HuH-7 (cell line): ENCODE measurements around the gene PRKCH.
"Not testable (repeated sequence)": the region's sequence is repeated elsewhere in the genome, so short reads cannot be mapped to it uniquely, and the experiment has no call there.

Source experiments
- DNase-seq: peaks from one replicate; pipeline ENCODE4 v3.0.0; 2011; ENCODE audit warnings: low spot score

Gene PRKCH

DNA sequence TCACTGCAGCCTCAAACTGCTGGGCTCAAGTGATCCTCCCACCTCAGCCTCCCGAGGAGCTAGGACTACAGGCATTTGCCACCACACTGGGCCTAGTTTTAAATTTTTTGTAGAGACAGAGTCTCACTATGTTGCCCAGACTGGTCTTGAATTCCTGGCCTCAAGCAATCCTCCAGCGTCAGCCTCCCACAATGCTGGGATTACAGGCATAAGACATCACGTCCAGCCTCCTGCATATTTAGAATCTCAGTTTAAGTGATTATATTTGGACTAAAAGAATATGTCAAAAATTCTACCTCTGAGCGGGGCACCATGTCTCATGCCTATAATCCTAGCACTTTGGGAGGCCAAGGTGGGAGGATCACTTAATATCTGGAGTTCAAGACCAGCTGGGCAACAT, 12.7 kb upstream of the PRKCH start:
- not testable (repeated sequence) for DNase-seq

DNA sequence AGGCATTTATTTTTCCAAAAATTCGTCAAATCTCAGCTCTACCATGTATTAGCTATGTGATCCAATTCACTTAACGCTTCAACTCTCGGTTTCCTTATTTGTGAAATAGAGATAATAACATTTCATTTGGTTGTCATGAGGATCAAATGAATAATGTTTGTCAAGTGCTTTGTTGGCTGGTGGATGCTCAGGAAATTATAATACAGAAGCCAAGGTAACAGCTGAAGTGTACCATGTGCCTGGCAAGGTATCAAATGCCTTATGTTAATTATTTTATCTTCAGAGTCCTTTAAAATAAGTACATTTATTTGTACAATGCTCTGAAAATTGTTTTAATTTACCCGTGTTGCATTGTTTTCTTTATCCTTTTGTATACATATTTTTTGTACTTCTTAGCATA, 6.1 kb upstream of the PRKCH start:
- no peak for DNase-seq

DNA sequence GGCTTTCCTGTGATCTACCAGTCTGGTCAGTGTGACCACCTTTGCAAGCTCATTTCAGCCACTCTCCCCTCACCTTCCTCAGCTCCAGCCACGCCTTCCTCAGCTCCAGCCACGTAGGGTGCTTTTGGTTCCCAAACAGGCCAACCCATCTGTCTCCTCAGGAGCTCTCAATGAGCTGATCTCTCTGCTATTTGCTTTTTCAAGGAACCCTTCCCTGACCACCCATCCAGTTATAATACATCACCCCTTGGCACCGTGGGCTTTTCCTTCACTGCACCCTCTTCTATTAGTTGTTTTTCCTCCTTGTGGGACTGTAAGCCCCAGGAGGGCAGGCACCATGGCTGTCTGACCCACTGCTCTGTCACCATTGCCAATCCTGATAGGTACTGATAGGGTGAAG, 2.3 kb upstream of the PRKCH start:
- DNase-seq = no peak

DNA sequence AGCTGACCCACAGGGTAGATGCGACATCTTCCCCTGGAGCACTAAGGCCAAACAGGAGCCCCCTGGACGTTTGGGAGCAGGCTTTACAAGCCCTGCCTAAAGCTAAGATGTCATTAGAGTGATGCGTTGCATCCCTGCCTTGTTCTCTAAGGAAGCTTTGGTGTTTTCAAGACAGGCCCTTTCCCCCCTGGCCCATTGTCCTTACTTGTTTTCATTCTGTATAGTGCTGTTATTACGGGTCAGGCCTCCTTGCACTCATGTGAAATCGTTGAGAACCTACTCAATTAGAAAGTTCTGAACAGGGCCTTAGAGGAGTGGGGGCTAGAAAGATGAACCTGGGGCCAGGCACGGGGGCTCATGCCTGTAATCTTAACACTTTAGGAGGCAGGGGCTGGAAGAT, 1.7 kb upstream of the PRKCH start:
- no peak for DNase-seq

DNA sequence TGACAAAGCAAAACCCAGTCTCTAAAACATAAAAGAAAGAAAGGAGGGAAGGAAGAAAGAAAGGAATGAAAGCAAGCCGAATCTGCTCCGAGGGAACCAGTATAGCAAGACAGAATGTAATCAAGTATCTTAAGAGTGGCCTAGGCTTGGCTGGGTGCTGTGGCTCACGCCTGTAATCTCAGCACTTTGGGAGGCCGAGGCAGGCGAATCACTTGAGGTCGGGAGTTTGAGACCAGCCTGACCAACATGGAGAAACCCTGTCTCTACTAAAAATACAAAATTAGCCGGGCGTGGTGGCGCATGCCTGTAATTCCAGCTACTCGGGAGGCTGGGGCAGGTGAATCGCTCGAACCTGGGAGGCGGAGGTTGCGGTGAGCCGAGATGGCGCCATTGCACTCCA, 1.2 kb upstream of the PRKCH start:
- not testable (repeated sequence) for DNase-seq

DNA sequence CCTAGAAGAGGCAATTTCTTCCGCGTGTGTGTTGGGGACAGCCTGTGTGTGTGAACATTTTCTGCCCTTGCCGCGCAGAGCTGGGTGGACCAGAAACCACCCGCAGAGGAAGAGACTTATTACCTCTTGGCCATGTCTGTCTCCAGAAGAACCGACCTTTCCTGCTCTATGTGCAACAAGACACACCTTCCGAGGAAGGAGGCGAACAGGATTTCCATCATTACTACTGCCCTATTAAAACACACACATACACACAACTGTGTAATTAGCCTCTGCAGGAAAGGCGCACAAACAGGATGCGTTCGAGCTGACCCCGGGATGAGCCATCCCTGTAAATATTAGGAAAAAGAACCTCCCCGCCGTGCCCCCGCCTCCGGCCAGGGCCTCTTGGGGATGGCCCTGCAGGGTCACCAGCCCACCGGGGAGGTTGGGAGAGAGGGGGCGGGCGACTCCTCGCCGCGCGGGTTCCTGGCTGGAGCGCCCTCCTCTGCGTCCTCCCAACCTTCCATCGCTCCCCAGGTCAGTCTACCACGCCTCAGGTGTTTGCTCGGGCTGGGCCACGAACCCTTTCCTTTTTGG, 484 bp upstream of the PRKCH start:
- no peak for DNase-seq

DNA sequence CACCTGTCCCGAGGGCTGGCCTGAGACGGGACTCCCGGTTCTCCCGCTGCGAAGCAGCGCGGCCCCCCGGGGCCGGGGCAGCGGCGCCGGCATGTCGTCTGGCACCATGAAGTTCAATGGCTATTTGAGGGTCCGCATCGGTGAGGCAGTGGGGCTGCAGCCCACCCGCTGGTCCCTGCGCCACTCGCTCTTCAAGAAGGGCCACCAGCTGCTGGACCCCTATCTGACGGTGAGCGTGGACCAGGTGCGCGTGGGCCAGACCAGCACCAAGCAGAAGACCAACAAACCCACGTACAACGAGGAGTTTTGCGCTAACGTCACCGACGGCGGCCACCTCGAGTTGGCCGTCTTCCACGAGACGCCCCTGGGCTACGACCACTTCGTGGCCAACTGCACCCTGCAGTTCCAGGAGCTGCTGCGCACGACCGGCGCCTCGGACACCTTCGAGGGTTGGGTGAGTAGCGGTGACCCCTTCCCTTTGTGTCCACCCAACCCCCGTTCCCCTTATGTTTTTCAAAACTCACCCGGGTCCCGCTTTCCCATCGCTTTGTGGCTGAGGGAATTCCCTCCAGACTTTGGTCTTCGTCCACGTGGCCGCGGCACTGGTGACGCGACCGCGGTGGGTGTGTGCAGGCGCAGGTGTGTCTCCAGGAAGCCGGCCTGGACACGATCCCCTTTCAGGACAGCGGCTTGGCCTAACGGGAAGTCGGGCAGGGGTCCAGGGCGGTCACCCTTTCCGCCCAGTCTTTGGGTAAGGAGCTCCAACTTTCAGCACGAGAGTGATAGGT, 826 bp downstream of the PRKCH start:
- no peak for DNase-seq

DNA sequence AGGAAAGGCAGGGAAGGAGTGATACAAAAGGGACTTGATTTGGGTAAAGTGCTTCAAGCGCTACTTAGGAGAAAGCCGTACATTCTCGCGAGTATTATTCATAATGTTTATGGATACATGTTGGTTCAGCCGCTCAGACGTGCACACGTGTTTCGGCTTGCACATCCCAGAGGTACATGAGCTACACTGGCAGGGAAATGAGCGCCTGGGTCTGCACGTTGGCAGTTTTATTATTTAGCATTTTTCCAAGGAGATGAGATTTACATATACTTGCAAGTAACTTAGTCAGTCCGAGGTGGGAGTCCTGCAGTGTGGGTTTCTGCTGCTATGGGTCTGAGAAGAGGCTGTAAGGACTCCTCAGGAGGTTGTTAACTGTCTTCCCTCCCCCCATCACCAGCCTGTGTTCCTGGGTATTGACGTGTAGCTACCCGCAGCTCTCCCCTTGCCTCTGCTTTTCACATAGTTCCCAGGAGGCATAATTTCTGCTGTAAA, 1.5 kb downstream of the PRKCH start:
- no peak for DNase-seq

DNA sequence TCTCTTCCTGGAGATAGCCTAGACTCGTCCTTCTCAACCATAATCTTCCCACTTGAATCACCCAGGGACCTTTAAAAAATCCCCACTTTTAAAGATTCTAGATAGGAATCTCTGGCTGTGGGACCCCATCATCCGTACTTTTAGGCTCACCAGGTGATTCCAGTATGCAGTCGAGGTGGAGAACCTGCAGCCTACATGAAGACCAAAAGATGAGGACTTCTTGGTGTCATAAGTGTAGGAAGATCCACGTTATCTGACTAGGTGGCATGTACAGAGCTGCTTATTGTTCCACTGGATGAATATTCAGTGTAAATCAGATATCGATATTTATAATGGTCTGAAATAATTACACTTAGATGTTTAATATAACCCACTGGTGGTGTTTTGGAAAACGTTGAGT, 2.6 kb downstream of the PRKCH start:
- DNase-seq = no peak

DNA sequence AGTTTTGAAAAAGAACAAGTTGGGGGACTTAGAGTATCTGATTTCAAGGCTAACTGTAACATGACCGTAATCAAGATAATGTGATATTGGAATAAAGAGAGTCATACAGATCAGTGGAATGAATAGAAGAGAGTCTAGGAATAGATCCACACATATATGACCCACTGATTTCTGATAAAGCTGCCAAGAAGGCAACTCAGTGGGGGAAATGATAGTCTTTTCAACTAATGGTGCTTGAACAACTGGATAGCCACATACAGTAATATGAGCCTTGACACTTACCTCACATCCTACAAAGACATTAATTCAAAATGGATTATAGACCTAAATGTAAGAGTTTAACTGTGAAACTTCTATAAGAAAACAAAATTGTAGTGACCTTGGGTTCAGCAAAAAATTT, 3.8 kb downstream of the PRKCH start:
- DNase-seq = no peak

DNA sequence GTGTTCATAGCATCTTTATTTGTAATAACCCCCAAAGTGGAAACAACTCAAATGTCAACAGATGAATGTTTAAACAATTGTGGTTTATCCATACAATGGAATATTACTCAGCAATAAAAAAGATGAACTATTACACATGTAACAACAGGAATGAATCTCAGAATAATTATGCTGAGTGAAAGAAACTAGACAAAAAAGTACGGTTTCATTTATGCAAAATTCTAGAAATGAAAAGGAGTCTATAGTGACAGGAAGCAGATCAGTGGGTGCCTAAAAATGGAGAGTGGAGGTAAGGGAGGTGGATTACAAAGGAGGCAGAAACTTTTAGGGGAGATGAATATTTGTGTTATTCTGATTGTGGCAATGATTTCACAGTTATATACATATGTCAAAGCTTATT, 4.8 kb downstream of the PRKCH start:
- DNase-seq = no peak

DNA sequence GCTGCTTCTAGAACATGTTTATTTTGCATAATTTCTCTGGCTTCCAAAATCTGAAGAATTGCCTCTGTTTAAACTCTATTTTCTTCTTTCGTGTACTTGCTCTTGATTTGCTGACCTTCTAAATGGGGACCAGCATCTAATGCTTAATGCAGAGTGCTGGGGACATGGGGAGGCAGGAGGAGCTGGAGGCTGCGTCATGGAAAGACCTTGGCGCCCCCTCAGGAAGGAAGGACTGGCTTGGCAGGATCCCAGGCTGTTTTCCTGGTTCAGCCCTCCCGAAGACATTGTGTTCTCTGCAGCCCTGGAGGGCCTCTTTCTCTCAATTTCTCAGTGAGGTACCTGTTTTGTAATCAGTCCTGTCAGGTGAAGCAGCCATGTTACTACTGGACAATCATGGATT, 5.5 kb downstream of the PRKCH start:
- DNase-seq = no peak

DNA sequence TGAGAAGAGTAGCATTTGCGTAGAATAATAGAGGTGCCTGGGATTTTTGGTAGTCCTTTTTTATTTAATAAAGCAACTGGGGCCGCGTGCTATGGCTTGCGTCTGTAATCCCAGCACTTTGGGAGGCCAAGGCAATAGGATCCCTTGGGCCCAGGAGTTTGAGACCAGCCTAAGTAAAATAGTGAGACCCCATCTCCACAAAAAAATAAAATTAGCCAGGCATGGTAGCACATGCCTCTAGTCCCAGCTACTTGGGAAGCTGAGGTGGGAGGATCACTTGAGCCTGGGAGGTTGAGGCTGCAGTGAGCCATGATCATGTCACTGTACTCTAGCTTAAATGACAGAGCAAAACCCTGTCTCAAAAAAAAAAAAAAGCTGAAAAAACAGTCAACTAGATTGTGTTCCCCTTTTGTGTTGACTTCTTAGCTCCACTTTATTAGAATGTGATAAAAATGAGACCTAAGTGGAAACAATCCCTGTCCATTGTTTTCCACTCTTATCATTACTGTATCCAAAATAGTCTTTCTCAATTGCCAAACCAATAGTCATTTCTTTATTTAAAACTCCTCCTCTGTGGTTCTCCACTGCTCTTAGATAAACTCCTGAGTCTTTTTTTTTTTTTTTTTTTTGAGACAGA, 7.4 kb downstream of the PRKCH start:
- DNase-seq = no peak

DNA sequence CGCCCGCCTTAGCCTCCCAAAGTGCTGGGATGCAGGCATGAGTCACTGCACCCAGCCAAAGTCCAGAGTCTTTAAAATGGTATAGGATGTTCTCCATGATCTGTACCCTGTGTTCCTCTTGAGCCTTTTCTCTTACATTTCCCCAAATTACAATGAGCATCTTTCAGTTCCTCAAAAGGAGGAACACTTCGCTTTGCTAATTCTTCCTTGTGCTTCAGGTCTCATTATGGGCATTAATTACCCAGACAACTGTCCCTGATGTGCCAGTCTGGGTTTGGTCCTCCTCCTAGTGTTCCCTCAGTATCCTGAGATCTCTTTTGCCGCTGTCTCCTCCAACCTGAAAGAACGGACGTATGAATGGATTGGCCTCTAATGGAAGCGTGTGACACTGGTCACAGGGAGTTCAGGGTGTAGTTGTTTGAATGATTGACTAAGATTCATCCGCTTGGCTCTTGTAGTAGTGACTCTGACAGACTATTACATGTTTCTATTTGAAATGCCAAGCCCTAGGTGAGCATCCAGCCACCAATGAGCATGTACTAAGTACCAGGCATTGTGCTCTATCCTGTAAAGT, 8.2 kb downstream of the PRKCH start:
- no peak for DNase-seq

DNA sequence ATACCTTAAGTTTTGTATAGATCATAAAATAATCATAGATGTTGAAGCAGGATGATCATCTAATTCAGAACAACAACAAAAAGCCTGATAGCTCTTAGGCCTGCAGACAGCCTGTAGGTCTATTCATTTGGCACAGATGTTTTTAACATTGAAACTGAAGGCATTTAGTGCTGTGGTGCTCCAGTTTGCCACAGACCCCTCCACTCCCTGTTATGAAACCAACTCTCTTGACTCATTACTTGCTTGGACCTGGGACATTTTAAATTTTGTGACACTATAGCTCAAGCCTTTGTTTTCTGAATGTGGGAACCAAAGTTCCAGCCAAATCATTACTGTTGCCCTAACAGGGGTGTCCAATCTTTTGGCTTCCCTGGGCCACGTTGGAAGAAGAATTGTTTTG, 9.1 kb downstream of the PRKCH start:
- DNase-seq = no peak

DNA sequence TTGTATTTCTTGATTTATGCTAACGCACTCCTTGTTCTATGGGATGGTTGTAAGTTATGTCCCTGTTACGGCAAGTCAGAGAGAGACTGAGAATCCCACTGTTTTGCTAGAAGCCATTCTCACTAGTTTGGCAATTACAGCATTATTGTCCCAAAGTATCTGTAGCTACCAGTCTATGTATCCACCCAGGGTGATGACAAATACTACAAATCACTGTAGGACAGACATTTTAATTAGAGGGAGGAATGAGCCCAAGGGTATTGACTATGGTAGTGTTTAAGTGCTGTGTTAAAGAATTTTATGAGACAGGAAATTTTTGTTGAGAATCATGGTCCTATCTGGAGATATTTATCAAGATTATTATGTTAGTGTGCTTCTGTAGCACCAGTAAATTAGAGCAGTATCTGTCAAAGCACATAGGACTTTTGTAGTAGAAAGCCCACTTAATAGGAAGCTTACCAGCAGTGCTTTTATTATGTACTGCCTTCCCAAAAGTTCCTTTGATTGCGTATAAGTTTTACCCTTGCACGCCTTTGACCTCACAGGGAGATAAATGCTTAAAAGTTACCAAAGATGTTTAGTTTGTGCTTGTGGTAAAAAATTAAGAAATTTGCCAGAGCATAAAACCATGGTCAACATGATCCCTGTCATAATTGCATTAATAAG, 10.7 kb downstream of the PRKCH start:
- no peak for DNase-seq

DNA sequence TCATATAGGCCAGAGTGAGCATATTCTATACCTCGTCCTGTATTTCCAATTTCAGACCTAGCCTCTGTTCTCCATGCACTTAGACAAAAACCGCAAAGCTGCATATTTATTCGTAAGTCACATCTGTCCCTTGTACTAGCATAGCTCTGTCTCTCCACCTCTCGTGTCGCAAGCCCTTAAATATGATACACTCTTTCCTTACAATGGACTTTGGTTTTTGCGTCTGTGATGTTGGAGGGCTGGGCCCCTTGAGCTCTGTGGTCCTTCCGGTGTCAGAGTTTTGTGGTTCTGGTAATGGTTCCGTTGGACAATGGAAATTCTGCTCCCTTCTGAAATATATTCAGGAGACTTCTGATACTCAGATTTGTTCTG, 11.3 kb downstream of the PRKCH start:
- DNase-seq = no peak

DNA sequence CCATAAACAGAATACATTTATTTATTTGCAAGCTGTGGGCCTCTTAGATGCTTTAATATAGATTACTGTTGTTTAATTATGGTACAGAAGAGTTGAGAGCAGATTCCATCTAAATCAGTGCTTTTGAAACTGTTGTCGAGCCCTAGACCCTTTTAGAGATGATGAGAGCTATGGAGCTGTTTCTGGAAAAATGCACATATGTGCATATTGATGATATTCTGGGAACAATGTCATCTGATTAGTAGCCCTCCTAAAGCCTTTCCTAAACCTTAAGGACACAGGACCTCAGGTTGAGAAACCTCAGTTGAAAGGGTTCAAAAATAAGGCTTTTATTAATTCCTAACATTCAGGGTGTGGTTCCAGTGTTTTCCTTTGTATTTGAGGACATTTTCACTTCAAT, 11.7 kb downstream of the PRKCH start:
- DNase-seq = no peak

DNA sequence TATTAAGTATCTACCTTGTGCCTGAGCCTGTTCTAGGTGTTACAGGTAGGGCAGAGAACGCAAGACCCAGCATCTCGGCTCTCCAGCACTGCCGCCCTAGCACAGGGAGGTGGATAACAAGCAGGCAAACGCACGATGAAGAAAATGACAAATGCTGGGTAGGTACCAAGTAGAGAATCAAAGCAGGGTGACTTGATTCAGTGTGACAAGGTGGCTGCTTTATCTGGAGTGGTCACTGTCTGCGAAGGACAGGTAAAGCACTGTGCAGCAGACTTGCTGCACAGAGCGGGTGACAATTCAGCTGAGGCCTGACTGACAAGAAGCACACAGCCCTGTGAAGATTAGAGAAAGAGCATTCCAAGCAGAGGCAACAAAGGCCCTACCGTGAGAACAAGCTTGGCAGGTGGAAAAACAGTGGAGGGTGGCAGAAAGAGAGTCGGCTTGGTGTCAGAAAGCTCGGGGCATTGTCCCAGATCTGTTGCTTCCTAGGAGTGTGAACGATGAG, 12.9 kb downstream of the PRKCH start:
- DNase-seq = no peak

DNA sequence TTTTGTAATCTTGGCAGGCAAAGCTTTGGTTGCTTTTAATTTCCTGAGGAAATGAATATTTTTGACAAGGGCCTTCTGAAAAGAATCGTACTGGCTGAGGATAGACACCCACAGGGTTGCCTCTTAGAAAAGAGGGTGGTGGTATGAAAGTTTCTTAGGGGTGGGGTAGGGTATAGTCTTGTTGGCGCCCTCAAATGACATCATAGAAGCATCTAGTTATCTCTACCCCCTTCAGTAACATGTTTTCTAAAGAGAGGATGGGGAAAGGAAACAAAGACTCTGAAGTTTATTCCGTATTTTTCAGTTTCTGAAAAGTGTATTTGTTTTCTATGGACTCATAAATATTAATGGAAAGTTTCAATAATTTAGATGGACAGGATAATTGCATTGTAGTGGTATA, 13.7 kb downstream of the PRKCH start:
- DNase-seq = no peak

DNA sequence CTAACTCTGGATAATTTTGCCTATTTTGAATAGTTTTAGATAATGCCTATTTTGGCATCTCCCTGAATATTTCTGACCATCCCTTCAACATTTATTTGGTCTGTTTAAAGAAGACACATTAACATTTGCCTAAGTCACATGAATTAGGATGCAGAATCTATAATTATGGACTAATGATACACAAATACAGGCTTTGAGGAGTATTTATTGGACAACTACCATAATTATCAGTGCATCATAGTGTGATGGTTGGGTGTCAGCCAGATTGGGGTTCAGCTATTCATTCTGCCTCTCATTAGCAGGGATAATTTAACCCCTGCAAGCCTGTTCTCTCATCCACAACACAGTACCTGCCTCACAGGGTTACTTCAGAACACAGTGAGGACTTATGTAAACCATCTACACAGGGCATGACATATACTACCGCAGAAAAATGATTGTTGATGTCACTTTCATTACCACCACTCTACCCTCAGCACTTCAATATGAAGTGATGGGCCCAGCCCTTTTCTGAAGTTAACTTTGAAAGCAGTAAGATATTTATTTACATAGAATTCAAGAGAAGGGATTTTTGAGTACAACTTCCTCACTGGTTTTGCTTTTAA, 14.4 kb downstream of the PRKCH start:
- DNase-seq = no peak

DNA sequence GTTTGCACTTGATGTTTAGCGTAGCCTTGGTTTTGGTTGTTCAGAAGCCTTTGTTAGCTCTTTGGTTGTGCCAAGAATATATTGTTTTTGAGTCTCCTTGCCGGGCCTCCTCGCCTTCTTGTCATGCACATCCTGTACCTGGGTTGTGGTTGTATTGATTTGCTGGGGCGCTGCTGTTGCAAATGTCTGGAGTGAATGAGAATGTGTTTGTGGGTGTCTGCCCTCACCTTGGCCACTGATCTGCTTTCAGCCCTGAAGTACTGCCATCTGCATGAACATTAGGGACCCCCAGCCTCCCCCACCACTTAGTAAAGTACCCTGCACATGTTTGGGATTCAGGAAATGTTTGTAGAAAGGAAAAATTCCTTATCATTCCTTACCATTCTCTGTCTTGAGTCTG, 16.5 kb downstream of the PRKCH start:
- DNase-seq = no peak
